T-helper 1 cell treated with Interleukin-12 subunit alpha and Interleukin-12 subunit beta and Interleukin-4 antibody, amounts not matched to agents 30 ng/mL and 1 ng/mL, for 36 hours (primary cell): ENCODE measurements around the gene ERVFRD-1. TPM values are rescaled to one million over a fixed set of nuclear protein-coding genes. Genes with fewer than 3 reads are reported as not detected.

Experiments used
- intact Hi-C: fragments of 100-400 bp; cut with micrococcal nuclease; formaldehyde crosslinking; loops from one replicate; pipeline ENCODE4 v1.15.1; 2024
- total RNA-seq: library from RNA; stranded (reverse); gene quantifications from 2 replicates; pipeline ENCODE4 v1.2.3, GENCODE V29; 2022

The ERVFRD-1 gene
- total RNA-seq, 1 donor from 2014 or later, result not detected

GRCh38 chr6:11055127-11055627 lies 56.3 kb downstream of the ERVFRD-1 start:
- intact Hi-C loops, result no loop called here

- intact Hi-C loops, result no loop called here
These were observed 56.8 kb downstream of the ERVFRD-1 start for GRCh38 chr6:11054722-11055121.

- intact Hi-C loops, result no loop called here
These were observed 58.2 kb downstream of the ERVFRD-1 start for GRCh38 chr6:11053307-11053706.

Other genes starting within 250 kb of the ERVFRD-1 start
- gene GCM2, start 229.7 kb downstream of the ERVFRD-1 start, total RNA-seq, result not detected in 2 replicates
- 0.10 TPM in 1 of 2 replicates, not detected in the other for gene SYCP2L, start 224.7 kb downstream of the ERVFRD-1 start, total RNA-seq
- gene ELOVL2, start 67.4 kb downstream of the ERVFRD-1 start, total RNA-seq, result not detected in 2 replicates
- gene SMIM13, start 17.9 kb downstream of the ERVFRD-1 start, total RNA-seq, result 11.5 and 11.8 TPM in 2 replicates
- 64.0 and 71.1 TPM in 2 replicates for gene NEDD9, start 120.9 kb upstream of the ERVFRD-1 start, total RNA-seq